ENCODE results near the gene MTMR11. TPM values are rescaled to one million over a fixed set of nuclear protein-coding genes. Genes with fewer than 3 reads are reported as not detected.

Gene MTMR11
- total and polyA plus RNA-seq, 2 of the 13 experiments (the other 11 are each of a cell fraction or from before 2014, with no cell fraction given) = 0.49 to 2.8 TPM

DNA sequence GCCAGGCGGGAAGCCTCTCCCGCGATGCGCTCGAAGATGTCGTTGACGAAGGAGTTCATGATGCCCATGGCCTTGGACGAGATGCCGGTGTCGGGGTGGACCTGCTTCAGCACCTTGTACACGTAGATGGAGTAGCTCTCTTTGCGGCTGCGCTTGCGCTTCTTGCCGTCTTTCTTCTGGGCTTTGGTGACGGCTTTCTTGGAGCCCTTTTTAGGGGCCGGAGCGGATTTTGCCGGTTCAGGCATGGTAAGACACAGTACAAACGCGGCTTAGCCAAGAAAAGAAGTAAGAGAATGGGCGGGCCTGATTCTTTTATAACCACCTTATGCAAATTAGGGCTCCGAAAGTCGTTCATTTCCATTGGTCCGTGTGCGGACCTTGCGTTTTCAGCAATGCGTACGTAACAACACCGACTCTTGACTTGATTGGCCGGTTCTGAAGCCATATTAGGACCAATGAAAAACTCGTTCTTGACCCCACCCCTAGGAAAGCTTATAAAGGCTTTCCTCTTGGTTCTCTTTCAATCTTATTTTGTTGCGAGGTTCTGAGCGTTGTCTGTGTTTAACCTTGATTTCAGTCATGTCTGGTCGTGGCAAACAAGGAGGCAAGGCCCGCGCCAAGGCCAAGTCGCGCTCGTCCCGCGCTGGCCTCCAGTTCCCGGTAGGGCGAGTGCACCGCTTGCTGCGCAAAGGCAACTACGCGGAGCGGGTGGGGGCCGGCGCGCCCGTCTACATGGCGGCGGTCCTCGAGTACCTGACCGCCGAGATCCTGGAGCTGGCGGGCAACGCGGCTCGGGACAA lies 50.1 kb downstream of the MTMR11 start (continued):
- TF ChIP-seq, protein P1, sequence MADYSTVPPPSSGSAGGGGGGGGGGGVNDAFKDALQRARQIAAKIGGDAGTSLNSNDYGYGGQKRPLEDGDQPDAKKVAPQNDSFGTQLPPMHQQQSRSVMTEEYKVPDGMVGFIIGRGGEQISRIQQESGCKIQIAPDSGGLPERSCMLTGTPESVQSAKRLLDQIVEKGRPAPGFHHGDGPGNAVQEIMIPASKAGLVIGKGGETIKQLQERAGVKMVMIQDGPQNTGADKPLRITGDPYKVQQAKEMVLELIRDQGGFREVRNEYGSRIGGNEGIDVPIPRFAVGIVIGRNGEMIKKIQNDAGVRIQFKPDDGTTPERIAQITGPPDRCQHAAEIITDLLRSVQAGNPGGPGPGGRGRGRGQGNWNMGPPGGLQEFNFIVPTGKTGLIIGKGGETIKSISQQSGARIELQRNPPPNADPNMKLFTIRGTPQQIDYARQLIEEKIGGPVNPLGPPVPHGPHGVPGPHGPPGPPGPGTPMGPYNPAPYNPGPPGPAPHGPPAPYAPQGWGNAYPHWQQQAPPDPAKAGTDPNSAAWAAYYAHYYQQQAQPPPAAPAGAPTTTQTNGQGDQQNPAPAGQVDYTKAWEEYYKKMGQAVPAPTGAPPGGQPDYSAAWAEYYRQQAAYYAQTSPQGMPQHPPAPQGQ (CRISPR knock-in tag; IDR thresholded peaks at IDR 0.05; ENCODE audit: borderline replicate concordance) = no peak
- no peak for TF ChIP-seq RFX3 (CRISPR knock-in tag; IDR thresholded peaks at IDR 0.05)
- peak; percentile 59; the same call in 1 of the 2 replicates for TF ChIP-seq HNRNPL (IDR thresholded peaks at IDR 0.05; ENCODE audit: low read depth, low read length)
- TF ChIP-seq KMT2A (CRISPR knock-in tag; IDR thresholded peaks at IDR 0.05) = no peak
- no peak for TF ChIP-seq ZNF598 (CRISPR knock-in tag; IDR thresholded peaks at IDR 0.05; ENCODE audit: borderline replicate concordance)
- TF ChIP-seq ZFX (CRISPR knock-in tag; IDR thresholded peaks at IDR 0.05; ENCODE audit: low read depth) = peak; percentile 83
- TF ChIP-seq, protein P2, sequence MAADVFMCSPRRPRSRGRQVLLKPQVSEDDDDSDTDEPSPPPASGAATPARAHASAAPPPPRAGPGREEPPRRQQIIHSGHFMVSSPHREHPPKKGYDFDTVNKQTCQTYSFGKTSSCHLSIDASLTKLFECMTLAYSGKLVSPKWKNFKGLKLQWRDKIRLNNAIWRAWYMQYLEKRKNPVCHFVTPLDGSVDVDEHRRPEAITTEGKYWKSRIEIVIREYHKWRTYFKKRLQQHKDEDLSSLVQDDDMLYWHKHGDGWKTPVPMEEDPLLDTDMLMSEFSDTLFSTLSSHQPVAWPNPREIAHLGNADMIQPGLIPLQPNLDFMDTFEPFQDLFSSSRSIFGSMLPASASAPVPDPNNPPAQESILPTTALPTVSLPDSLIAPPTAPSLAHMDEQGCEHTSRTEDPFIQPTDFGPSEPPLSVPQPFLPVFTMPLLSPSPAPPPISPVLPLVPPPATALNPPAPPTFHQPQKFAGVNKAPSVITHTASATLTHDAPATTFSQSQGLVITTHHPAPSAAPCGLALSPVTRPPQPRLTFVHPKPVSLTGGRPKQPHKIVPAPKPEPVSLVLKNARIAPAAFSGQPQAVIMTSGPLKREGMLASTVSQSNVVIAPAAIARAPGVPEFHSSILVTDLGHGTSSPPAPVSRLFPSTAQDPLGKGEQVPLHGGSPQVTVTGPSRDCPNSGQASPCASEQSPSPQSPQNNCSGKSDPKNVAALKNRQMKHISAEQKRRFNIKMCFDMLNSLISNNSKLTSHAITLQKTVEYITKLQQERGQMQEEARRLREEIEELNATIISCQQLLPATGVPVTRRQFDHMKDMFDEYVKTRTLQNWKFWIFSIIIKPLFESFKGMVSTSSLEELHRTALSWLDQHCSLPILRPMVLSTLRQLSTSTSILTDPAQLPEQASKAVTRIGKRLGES (CRISPR knock-in tag; IDR thresholded peaks at IDR 0.05; ENCODE audit: borderline replicate concordance) = peak; percentile 69; the same call in 1 of the 2 replicates
- TF ChIP-seq, protein P3, sequence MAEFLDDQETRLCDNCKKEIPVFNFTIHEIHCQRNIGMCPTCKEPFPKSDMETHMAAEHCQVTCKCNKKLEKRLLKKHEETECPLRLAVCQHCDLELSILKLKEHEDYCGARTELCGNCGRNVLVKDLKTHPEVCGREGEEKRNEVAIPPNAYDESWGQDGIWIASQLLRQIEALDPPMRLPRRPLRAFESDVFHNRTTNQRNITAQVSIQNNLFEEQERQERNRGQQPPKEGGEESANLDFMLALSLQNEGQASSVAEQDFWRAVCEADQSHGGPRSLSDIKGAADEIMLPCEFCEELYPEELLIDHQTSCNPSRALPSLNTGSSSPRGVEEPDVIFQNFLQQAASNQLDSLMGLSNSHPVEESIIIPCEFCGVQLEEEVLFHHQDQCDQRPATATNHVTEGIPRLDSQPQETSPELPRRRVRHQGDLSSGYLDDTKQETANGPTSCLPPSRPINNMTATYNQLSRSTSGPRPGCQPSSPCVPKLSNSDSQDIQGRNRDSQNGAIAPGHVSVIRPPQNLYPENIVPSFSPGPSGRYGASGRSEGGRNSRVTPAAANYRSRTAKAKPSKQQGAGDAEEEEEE (CRISPR knock-in tag; IDR thresholded peaks at IDR 0.05; ENCODE audit: borderline replicate concordance) = no peak
- TF ChIP-seq, protein P4, sequence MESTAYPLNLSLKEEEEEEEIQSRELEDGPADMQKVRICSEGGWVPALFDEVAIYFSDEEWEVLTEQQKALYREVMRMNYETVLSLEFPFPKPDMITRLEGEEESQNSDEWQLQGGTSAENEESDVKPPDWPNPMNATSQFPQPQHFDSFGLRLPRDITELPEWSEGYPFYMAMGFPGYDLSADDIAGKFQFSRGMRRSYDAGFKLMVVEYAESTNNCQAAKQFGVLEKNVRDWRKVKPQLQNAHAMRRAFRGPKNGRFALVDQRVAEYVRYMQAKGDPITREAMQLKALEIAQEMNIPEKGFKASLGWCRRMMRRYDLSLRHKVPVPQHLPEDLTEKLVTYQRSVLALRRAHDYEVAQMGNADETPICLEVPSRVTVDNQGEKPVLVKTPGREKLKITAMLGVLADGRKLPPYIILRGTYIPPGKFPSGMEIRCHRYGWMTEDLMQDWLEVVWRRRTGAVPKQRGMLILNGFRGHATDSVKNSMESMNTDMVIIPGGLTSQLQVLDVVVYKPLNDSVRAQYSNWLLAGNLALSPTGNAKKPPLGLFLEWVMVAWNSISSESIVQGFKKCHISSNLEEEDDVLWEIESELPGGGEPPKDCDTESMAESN (CRISPR knock-in tag; conservative IDR thresholded peaks at IDR 0.05) = no peak
- TF ChIP-seq, protein P5, sequence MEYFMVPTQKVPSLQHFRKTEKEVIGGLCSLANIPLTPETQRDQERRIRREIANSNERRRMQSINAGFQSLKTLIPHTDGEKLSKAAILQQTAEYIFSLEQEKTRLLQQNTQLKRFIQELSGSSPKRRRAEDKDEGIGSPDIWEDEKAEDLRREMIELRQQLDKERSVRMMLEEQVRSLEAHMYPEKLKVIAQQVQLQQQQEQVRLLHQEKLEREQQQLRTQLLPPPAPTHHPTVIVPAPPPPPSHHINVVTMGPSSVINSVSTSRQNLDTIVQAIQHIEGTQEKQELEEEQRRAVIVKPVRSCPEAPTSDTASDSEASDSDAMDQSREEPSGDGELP (IDR thresholded peaks at IDR 0.05; ENCODE audit: borderline replicate concordance, low read depth) = no peak
- TF ChIP-seq ZNF891 (CRISPR knock-in tag; IDR thresholded peaks at IDR 0.05) = no peak
- no peak for TF ChIP-seq ATRX (CRISPR knock-in tag; IDR thresholded peaks at IDR 0.05; ENCODE audit: borderline replicate concordance)
- TF ChIP-seq GTF2F1 (IDR thresholded peaks at IDR 0.05; ENCODE audit: low read length) = peak; percentile 87; the same call in 1 of the 2 replicates
- TF ChIP-seq ZNF207 (IDR thresholded peaks at IDR 0.05; ENCODE audit: borderline replicate concordance) = no peak
- no peak for TF ChIP-seq HMG20B (CRISPR knock-in tag; conservative IDR thresholded peaks at IDR 0.05)
- TF ChIP-seq, protein P6, sequence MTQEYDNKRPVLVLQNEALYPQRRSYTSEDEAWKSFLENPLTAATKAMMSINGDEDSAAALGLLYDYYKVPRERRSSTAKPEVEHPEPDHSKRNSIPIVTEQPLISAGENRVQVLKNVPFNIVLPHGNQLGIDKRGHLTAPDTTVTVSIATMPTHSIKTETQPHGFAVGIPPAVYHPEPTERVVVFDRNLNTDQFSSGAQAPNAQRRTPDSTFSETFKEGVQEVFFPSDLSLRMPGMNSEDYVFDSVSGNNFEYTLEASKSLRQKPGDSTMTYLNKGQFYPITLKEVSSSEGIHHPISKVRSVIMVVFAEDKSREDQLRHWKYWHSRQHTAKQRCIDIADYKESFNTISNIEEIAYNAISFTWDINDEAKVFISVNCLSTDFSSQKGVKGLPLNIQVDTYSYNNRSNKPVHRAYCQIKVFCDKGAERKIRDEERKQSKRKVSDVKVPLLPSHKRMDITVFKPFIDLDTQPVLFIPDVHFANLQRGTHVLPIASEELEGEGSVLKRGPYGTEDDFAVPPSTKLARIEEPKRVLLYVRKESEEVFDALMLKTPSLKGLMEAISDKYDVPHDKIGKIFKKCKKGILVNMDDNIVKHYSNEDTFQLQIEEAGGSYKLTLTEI (CRISPR knock-in tag; conservative IDR thresholded peaks at IDR 0.05) = no peak
- peak; percentile 74; the same call in 1 of the 2 replicates for TF ChIP-seq ZKSCAN1 (IDR thresholded peaks at IDR 0.05; ENCODE audit: low read length)
